ENCODE data around the gene BPNT1. TPM values are rescaled to one million over a fixed set of nuclear protein-coding genes. Genes with fewer than 3 reads are reported as not detected.

Gene BPNT1
- total and polyA plus RNA-seq, 2 of the 13 experiments (the other 11 are each of a cell fraction or from before 2014, with no cell fraction given), result 35.2 to 43.9 TPM

DNA sequence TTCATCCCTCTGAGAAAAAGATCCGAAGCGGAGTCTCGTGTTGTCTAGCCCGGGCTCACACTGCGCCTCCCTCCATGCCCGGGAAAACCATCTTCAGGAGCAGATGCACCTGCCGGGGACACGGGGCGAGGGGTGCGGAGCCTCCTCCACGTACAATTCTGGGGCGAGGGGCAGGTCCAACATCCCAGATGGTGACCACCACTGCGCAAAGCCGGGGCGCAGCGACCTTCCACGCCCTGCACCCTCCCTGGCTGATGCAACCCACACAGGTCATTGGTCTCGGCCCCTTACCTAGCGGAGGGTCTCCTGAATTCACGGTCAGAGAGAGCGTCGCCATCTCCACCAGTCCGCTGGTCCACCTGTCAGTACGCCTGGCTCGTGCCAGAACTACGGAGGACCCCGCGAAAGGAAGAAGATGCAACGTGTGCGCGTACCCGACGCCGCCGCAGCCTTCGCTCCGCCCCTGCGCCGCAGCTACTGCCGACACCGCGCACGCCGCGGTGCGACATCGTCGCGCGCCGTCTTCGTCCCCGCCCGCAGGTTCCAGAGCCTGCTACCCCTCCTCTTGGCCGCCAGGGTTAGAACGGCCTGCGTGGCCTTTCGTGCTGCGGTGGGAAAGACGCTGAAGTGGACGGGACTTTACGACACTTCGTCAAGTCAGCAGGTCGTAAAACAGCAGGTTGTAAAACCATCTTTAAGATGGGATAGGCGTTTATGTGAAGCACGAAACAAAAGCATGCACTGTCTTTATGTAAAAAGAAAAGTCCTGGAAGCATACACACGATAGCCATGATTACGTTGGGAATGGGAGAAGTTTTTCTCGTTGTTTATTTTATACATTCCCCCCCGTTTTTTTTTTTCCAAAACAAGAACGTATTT is 43.3 kb downstream of the BPNT1 start, which contains the start of gene EPRS1 (continued):
- TF ChIP-seq RXRB (CRISPR knock-in tag; IDR thresholded peaks at IDR 0.05; ENCODE audit: borderline replicate concordance) (peak; percentile 80), ZNF296 (CRISPR knock-in tag; conservative IDR thresholded peaks at IDR 0.05) (no peak), BCLAF1 (IDR thresholded peaks at IDR 0.05) (no peak), ZBTB2 (CRISPR knock-in tag; IDR thresholded peaks at IDR 0.05; ENCODE audit: low read depth) (peak; percentile 83), ZNF652 (CRISPR knock-in tag; IDR thresholded peaks at IDR 0.05; ENCODE audit: borderline replicate concordance, low read depth) (peak; percentile 53; the same call in 1 of the 2 replicates), IRF2 (CRISPR knock-in tag; IDR thresholded peaks at IDR 0.05) (peak; percentile 92), ZNF329 (CRISPR knock-in tag; IDR thresholded peaks at IDR 0.05; ENCODE audit: low read depth) (peak; percentile 91), GMEB1 (CRISPR knock-in tag; IDR thresholded peaks at IDR 0.05; ENCODE audit: borderline replicate concordance) (peak; percentile 99), SYNCRIP (IDR thresholded peaks at IDR 0.05; ENCODE audit: insufficient read depth, low read depth, low read length) (no peak), FIP1L1 (IDR thresholded peaks at IDR 0.05; ENCODE audit: borderline replicate concordance, insufficient read depth, low read depth, low read length) (no peak), REST (IDR thresholded peaks at IDR 0.05; ENCODE audit: borderline replicate concordance in 1 of 2, low read depth in 1 of 2, low read length in 2 of 2) (no peak; a peak in 1 of 4 replicates), GABPA (IDR thresholded peaks at IDR 0.05; ENCODE audit: low read depth, low read length) (no peak), GABPA (CRISPR knock-in tag; IDR thresholded peaks at IDR 0.05; ENCODE audit: low read depth) (peak; percentile 54; the same call in 1 of the 2 replicates), PLRG1 (conservative IDR thresholded peaks at IDR 0.05) (no peak), ZFY (CRISPR knock-in tag; IDR thresholded peaks at IDR 0.05) (peak; percentile 91)
- TF ChIP-seq, protein P1, sequence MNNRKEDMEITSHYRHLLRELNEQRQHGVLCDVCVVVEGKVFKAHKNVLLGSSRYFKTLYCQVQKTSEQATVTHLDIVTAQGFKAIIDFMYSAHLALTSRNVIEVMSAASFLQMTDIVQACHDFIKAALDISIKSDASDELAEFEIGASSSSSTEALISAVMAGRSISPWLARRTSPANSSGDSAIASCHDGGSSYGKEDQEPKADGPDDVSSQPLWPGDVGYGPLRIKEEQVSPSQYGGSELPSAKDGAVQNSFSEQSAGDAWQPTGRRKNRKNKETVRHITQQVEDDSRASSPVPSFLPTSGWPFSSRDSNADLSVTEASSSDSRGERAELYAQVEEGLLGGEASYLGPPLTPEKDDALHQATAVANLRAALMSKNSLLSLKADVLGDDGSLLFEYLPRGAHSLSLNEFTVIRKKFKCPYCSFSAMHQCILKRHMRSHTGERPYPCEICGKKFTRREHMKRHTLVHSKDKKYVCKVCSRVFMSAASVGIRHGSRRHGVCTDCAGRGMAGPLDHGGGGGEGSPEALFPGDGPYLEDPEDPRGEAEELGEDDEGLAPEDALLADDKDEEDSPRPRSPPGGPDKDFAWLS (CRISPR knock-in tag; IDR thresholded peaks at IDR 0.05; ENCODE audit: borderline replicate concordance), result no peak

All from HepG2 (cell line).